GM12878 (cell line): ENCODE results near the gene CPNE4. TPM values are rescaled to one million over a fixed set of nuclear protein-coding genes. Genes with fewer than 3 reads are reported as not detected.

Experiments used
- ATF2 ChIP-seq: IDR thresholded peaks from 2 replicates; pipeline ENCODE4 v1.6.1; 2012; ENCODE audit warnings: low read length, inconsistent platforms
- CBFB ChIP-seq: IDR thresholded peaks from 2 replicates; pipeline ENCODE4 v1.6.1; 2016; ENCODE audit warnings: antibody characterized with exemption, low read depth
- E2F8 ChIP-seq: fragments of 450-650 bp; IDR thresholded peaks from 2 replicates; pipeline ENCODE4 v1.6.1; 2018; ENCODE audit warnings: mild to moderate bottlenecking, low read depth, moderate library complexity; ENCODE audit not compliant: partially characterized antibody
- EP300 ChIP-seq, 2 experiments: fragments of 150-350 bp in 1 of 2; IDR thresholded peaks; 2 replicates each; pipeline ENCODE4 v1.6.1; 2011 to 2012; ENCODE audit warnings: low read depth in 2 of 2, low read length in 2 of 2, borderline replicate concordance in 1 of 2, improper control_type of control experiment in 1 of 2, inconsistent platforms in 1 of 2; ENCODE audit not compliant: control insufficient read depth in 1 of 2
- PKNOX1 ChIP-seq: fragments of 450-650 bp; IDR thresholded peaks from 2 replicates; pipeline ENCODE4 v1.6.1; 2016; ENCODE audit warnings: mild to moderate bottlenecking
- PRDM15 ChIP-seq: fragments of 450-650 bp; formaldehyde crosslinking; IDR thresholded peaks from 2 replicates; pipeline ENCODE4 v1.4.0; 2020; ENCODE audit warnings: mild to moderate bottlenecking, moderate library complexity
- REST ChIP-seq: IDR thresholded peaks from 2 replicates; pipeline ENCODE4 v1.6.1; 2012; ENCODE audit warnings: mild to moderate bottlenecking, low read depth, low read length
- SIX5 ChIP-seq: IDR thresholded peaks from 2 replicates; pipeline ENCODE4 v1.6.1; 2011; ENCODE audit warnings: mild to moderate bottlenecking, low read depth, low read length, moderate library complexity; ENCODE audit not compliant: severe bottlenecking
- USF2 ChIP-seq: IDR thresholded peaks from 2 replicates; pipeline ENCODE4 v1.6.1; 2011; ENCODE audit warnings: low read depth, low read length, improper control_type of control experiment, borderline replicate concordance
- ZBTB4 ChIP-seq: fragments of 450-650 bp; formaldehyde crosslinking; IDR thresholded peaks from 2 replicates; pipeline ENCODE4 v1.4.0; 2022; ENCODE audit warnings: mild to moderate bottlenecking, moderate library complexity
- polyA plus RNA-seq, 11 experiments: library from polyadenylated mRNA; depleted of rRNA in 4 of 11; unstranded in 6 of 11; stranded (reverse) in 5 of 11; fragments of >200 nt; fragmentation: Nextera tagmentation in 4 of 11; fragmentation: Illumina TruSeq in 1 of 11; extraction: Ambion mirVana in 4 of 11; extraction: Trizol in 1 of 11; gene quantifications; 1 replicate in 1 of 11; 2 replicates in 10 of 11; pipeline versions ENCODE4 v1.2.1 to v1.2.3, GENCODE V29; 2011 to 2016; ENCODE audit warnings: inconsistent platforms in 2 of 11, missing spikeins in 2 of 11, low read depth in 1 of 11
- total RNA-seq, 4 experiments: library from RNA; depleted of rRNA in 3 of 4; stranded (reverse); fragments of >200 nt in 3 of 4; fragmentation: Illumina TruSeq in 1 of 4; extraction: Trizol in 1 of 4; gene quantifications; 2 replicates each; pipeline versions ENCODE4 v1.2.1 to v1.2.3, GENCODE V29; 2013 to 2021

CPNE4 gene
- total and polyA plus RNA-seq, 10 of the 15 experiments (the other 5 are each of a cell fraction or from before 2014, with no cell fraction given), result 0.17 to 1.9 (median 0.48) TPM; not detected in 1

- TF ChIP-seq PRDM15 (CRISPR knock-in tag) (no peak), E2F8 (no peak), CBFB (no peak), REST (no peak), USF2 (no peak), ZBTB4 (no peak), ATF2 (peak; percentile 51; the same call in 1 of the 2 replicates), PKNOX1 (no peak), SIX5 (no peak), EP300 (IDR thresholded peaks at IDR 0.05; ENCODE audit: borderline replicate concordance in 1 of 2, control insufficient read depth in 1 of 2, low read depth in 2 of 2, low read length in 2 of 2) (peak in 1 of 2 experiments; percentile 15; a peak in 1 of 4 replicates)
Measured at GRCh38 chr3:131547585-131547984, 487.2 kb downstream of the CPNE4 start (continued).
